ENCODE data around the gene KIZ. TPM values are rescaled to one million over a fixed set of nuclear protein-coding genes. Genes with fewer than 3 reads are reported as not detected.
A peak's percentile ranks its signal among the peaks of the same experiment; 100 is the strongest.

Gene KIZ
- total RNA-seq, 4 donors from 2014 or later, result 23.2 to 58.7 (median 28.3) TPM

GRCh38 chr20:21125072-21125848 is 622 bp upstream of the KIZ start:
- TF ChIP-seq POLR2A (IDR thresholded peaks at IDR 0.05) (no peak), CTCF (IDR thresholded peaks at IDR 0.05) (peak in 1 of 4 experiments; percentile 17)
- DNase-seq, result peak; percentile 29 to 46
- Histone ChIP-seq H3K4me1 (no peaks in the 10 kb centered on the region), H3K4me3 (peak overlapping the region; percentile 35 to 84), H3K27me3 (no peaks in the 10 kb centered on the region), H3K9me3 (no peaks in the 10 kb centered on the region), H3K36me3 (no peaks in the 10 kb centered on the region), H3K27ac (peak overlapping the region; percentile 62 to 70)
- intact Hi-C loops (cut with DNase I; ENCODE audit: low total_unique reads), result no loop called here

DNA sequence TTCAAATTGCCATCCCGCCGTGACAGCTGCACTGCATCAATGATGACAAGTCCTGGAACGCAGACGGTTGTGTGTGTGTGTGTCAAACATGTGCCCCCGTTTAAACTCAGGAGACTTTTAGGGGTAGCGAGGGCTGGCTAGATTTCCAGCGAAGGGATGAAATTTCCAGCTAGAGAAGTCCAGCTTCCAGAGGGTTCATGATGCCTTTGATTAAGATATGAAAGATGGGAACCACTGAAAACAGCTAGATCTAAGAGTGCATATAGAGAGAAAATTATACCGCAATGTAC is 644 bp downstream of the KIZ start:
- intact Hi-C loops (cut with DNase I; ENCODE audit: low total_unique reads), result no loop called here
- H3K4me3 ChIP-seq, result peak overlapping the region; percentile 81 to 84
- no peak for DNase-seq
- no peaks in the 10 kb centered on the region for H3K27me3 ChIP-seq
- H3K36me3 ChIP-seq, result no peaks in the 10 kb centered on the region
- no peaks in the 10 kb centered on the region for H3K9me3 ChIP-seq
- no peaks in the 10 kb centered on the region for H3K4me1 ChIP-seq
- TF ChIP-seq POLR2A (IDR thresholded peaks at IDR 0.05), result no peak
- TF ChIP-seq CTCF (IDR thresholded peaks at IDR 0.05), result no peak
- peak overlapping the region; percentile 81 to 83 for H3K27ac ChIP-seq

DNA sequence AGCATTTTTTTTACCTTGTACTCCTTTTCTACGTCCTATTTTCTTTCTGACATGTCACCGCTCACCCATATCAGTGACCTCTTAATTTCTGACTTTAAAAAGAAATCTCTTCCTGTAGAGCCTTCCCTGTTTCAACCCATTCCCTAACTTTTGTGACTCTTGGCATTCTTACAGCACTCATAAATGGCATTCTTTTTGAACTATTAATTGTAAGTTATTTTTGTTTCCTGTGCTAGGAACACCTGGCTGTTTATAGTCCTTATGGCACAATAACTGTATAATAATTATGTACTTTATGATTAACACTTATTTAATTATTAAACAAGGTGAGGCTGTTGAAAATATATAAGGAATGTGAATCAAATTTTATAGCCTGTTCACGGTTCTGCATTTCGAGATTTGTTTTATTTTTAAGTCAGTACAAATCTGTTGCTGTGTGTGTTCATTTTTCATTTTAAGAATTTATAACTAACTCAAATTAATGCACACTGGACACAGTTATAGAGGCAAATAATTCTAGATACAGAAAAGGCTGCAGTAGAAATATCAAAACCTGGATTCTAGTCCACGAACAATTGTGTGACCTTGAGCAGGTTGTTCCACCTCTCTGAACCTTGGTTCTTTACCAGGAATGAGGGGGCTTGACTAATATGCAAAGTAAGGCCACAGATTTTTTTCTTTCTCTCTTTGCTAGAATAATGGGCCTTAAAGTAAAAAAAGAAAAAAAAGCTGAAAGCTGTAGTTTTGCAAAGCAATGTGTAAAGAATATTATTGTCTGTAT is 1.5 kb downstream of the KIZ start:
- Histone ChIP-seq H3K4me3 (peak overlapping the region in 1 of 2 donors; percentile 84), H3K27me3 (no peaks in the 10 kb centered on the region), H3K27ac (no peak overlapping the region), H3K4me1 (no peaks in the 10 kb centered on the region), H3K36me3 (no peaks in the 10 kb centered on the region), H3K9me3 (no peaks in the 10 kb centered on the region)
- intact Hi-C loops (cut with DNase I; ENCODE audit: low total_unique reads), result no loop called here
- no peak for DNase-seq
- TF ChIP-seq POLR2A (IDR thresholded peaks at IDR 0.05), result no peak
- no peak for TF ChIP-seq CTCF (IDR thresholded peaks at IDR 0.05)

GRCh38 chr20:21129861-21130260 is 4.0 kb downstream of the KIZ start:
- Histone ChIP-seq H3K36me3 (no peaks in the 10 kb centered on the region), H3K9me3 (no peaks in the 10 kb centered on the region), H3K4me1 (no peaks in the 10 kb centered on the region), H3K4me3 (no peak overlapping the region), H3K27me3 (no peaks in the 10 kb centered on the region), H3K27ac (no peak overlapping the region)
- TF ChIP-seq POLR2A (IDR thresholded peaks at IDR 0.05), result no peak
- TF ChIP-seq CTCF (IDR thresholded peaks at IDR 0.05), result no peak
- DNase-seq, result no peak
- intact Hi-C loops (cut with DNase I; ENCODE audit: low total_unique reads), result loop anchor here (10.0 kb wide), 1 partner anchor 95 kb away; no protein-coding TSS in a partner anchor

- DNase-seq, result no peak
- Histone ChIP-seq H3K9me3 (no peaks in the 10 kb centered on the region), H3K27me3 (no peaks in the 10 kb centered on the region), H3K27ac (no peak overlapping the region), H3K4me3 (no peak overlapping the region), H3K4me1 (no peaks in the 10 kb centered on the region), H3K36me3 (no peaks in the 10 kb centered on the region)
- intact Hi-C loops (cut with DNase I; ENCODE audit: low total_unique reads), result loop anchor here (10.0 kb wide), 1 partner anchor 91 kb away; no protein-coding TSS in a partner anchor
- TF ChIP-seq POLR2A (IDR thresholded peaks at IDR 0.05) (no peak), CTCF (IDR thresholded peaks at IDR 0.05) (no peak)
Measured at GRCh38 chr20:21133404-21133803, 7.5 kb downstream of the KIZ start.
